Right lobe of liver (tissue), 6 donors: Measurements from ENCODE around the gene SPATA2. TPM values are rescaled to one million over a fixed set of nuclear protein-coding genes. Genes with fewer than 3 reads are reported as not detected.

ENCODE experiments used
- ATAC-seq, 4 donors: fragments of 200-7000 bp; cut with Tn5 transposase; one replicate each; pipeline ENCODE4 v1.9.1; 2020; ENCODE audit warnings: mild to moderate bottlenecking in 4 of 4, moderate library complexity in 4 of 4
- DNase-seq, 3 donors: peaks; one replicate each; pipeline ENCODE4 v3.0.0-alpha.2; 2020
- H3K27ac ChIP-seq, 3 donors: fragments of 200-600 bp; one replicate each; pipeline ENCODE4 v1.8.0; 2022
- H3K27me3 ChIP-seq, 2 donors: fragments of 200-600 bp; one replicate each; pipeline ENCODE4 v1.8.0; 2022
- H3K36me3 ChIP-seq, 4 donors: fragments of 200-600 bp; sonication (generic) in 1 of 4; one replicate each; pipeline versions ENCODE4 v1.5.1 to v1.8.0; 2017 to 2022; ENCODE audit warnings: control low read depth in 1 of 4
- H3K4me1 ChIP-seq, 4 donors: fragments of 200-600 bp; sonication (generic) in 1 of 4; one replicate each; pipeline versions ENCODE4 v1.5.1 to v1.8.0; 2017 to 2022; ENCODE audit warnings: control low read depth in 1 of 4
- H3K4me3 ChIP-seq, 3 donors: fragments of 200-600 bp; one replicate each; pipeline ENCODE4 v1.8.0; 2022
- H3K9me3 ChIP-seq, 4 donors: fragments of 200-600 bp; sonication (generic) in 1 of 4; one replicate each; pipeline versions ENCODE4 v1.5.1 to v1.8.0; 2017 to 2022; ENCODE audit warnings: control low read depth in 1 of 4
- CTCF ChIP-seq, 4 donors: fragments of 200-600 bp in 3 of 4; fragments of 450-650 bp in 1 of 4; IDR thresholded peaks; one replicate each; pipeline versions ENCODE4 v1.5.1 to v1.8.0; 2016 to 2022; ENCODE audit warnings: antibody characterized with exemption in 4 of 4, mild to moderate bottlenecking in 2 of 4
- POLR2A ChIP-seq: fragments of 450-650 bp; IDR thresholded peaks from one replicate; pipeline ENCODE4 v1.6.1; 2017; ENCODE audit warnings: antibody characterized with exemption, mild to moderate bottlenecking
- WGBS: methylation state at CpG from one replicate; pipeline ENCODE4 v1.1.6; 2018; ENCODE audit warnings: low coverage, low lambda C conversion rate; ENCODE audit not compliant: insufficient coverage; ENCODE audit errors: missing lambda C conversion rate; 5-methylcytosine and 5-hydroxymethylcytosine counted together
- intact Hi-C, 2 donors: fragments of 100-400 bp; cut with DNase I; formaldehyde crosslinking; loops; one replicate each; pipeline versions ENCODE4 v1.11.2 to v1.14.1; 2022
- total RNA-seq, 6 experiments: library from RNA; depleted of rRNA in 2 of 6; stranded (reverse); fragments of >200 nt in 2 of 6; fragmentation: NEBNext Ultra II Directional in 3 of 6; extraction: Animal tissue kit (Norgen Biotek cat#: 25700) in 3 of 6; gene quantifications; one replicate each; pipeline versions ENCODE4 v1.1.0 to v1.2.4, GENCODE V29; 2016 to 2023
- donor health status: DM: no; HTN: yes; CAD: no.
- donor health status: DM: no; HTN: no; CAD: no.
- donor health status: DM: no; HTN: no; CAD: no.
- donor health status: DM: no; HTN: yes; CAD: no.
- donor health status: DM: no; HTN: yes; CAD: no.

Gene SPATA2
- total RNA-seq, 6 experiments from 2014 or later, result 1.9 to 3.6 (median 2.9) TPM

- Histone ChIP-seq H3K36me3 (peaks cover 0 to 16% (median 2%) of the 10 kb centered on the region in 4 donors), H3K9me3 (no peaks in the 10 kb centered on the region), H3K4me3 (no peak overlapping the region), H3K27me3 (no peaks in the 10 kb centered on the region), H3K4me1 (peaks cover 0 to 3% (median 0%) of the 10 kb centered on the region in 4 donors), H3K27ac (no peak overlapping the region)
- ATAC-seq (no peak), DNase-seq (no peak)
- TF ChIP-seq CTCF (IDR thresholded peaks at IDR 0.05), result no peak
- no peak for TF ChIP-seq POLR2A
- WGBS, result no CpG with 5 or more reads among the region's 10 CpGs
- intact Hi-C loops, result no loop called here
Measured at GRCh38 chr20:49883246-49883802, 32.0 kb downstream of the SPATA2 start.

GRCh38 chr20:49882171-49882970 lies 33.0 kb downstream of the SPATA2 start:
- Histone ChIP-seq H3K4me1 (no peaks in the 10 kb centered on the region), H3K36me3 (peaks cover 0 to 16% (median 2%) of the 10 kb centered on the region in 4 donors), H3K27ac (no peak overlapping the region), H3K4me3 (no peak overlapping the region), H3K9me3 (no peaks in the 10 kb centered on the region), H3K27me3 (no peaks in the 10 kb centered on the region)
- WGBS, result 88% methylated on average over 17 of the region's 29 CpGs
- intact Hi-C loops, result no loop called here
- TF ChIP-seq POLR2A, result no peak
- no peak for TF ChIP-seq CTCF (IDR thresholded peaks at IDR 0.05)
- ATAC-seq, result no peak
- DNase-seq, result no peak

- H3K27ac ChIP-seq, result no peak overlapping the region
- intact Hi-C loops, result no loop called here
- H3K27me3 ChIP-seq, result no peaks in the 10 kb centered on the region
- no peak for TF ChIP-seq CTCF (IDR thresholded peaks at IDR 0.05)
- TF ChIP-seq POLR2A, result no peak
- 84% methylated on average over 8 of the region's 15 CpGs for WGBS
- no peak for DNase-seq
- ATAC-seq, result no peak
- no peaks in the 10 kb centered on the region for H3K4me1 ChIP-seq
- no peaks in the 10 kb centered on the region for H3K9me3 ChIP-seq
- H3K4me3 ChIP-seq, result no peak overlapping the region
- peaks cover 0 to 16% (median 2%) of the 10 kb centered on the region in 4 donors for H3K36me3 ChIP-seq
Measured at GRCh38 chr20:49880724-49881445, 34.4 kb downstream of the SPATA2 start.

DNA sequence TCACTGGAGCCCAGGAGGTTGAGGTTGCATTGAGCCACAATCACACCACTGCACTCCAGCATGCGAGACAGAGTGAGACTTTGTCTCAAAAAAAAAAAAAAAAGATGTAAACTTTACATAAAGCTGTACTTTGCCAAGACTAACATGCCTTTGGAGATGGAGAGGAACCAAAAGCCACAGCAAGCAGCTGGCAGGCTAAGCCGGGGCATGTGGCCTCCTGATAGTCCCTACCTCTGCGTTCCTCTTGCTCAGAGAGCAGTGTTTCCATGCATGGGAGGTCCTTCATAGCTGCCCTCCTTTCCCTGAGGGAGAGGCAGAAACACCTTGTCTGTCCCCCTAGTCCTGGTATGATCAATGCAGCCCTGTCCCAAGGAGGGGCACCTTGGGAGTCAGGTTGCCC lies 35.2 kb downstream of the SPATA2 start:
- no peak for DNase-seq
- Histone ChIP-seq H3K36me3 (peaks cover 0 to 10% (median 2%) of the 10 kb centered on the region in 4 donors), H3K27ac (no peak overlapping the region), H3K4me1 (no peaks in the 10 kb centered on the region), H3K9me3 (no peaks in the 10 kb centered on the region), H3K27me3 (no peaks in the 10 kb centered on the region), H3K4me3 (no peak overlapping the region)
- no peak for TF ChIP-seq POLR2A
- TF ChIP-seq CTCF (IDR thresholded peaks at IDR 0.05), result no peak
- WGBS, result 37% methylated on average over 3 of the region's 3 CpGs
- no peak for ATAC-seq
- intact Hi-C loops, result no loop called here
